NCI-H748 treated with DMSO at 0.1 percent for 48 hours (cell line): ENCODE measurements around the gene ZNF304.
A peak's percentile ranks its signal among the peaks of the same experiment; 100 is the strongest.
"Not testable (repeated sequence)": the region's sequence is repeated elsewhere in the genome, so short reads cannot be mapped to it uniquely, and the experiment has no call there.

Experiments used
- DNase-seq: peaks from one replicate; lab custom pipeline; 2025; lab: John Stamatoyannopoulos, UW

The ZNF304 gene

DNA sequence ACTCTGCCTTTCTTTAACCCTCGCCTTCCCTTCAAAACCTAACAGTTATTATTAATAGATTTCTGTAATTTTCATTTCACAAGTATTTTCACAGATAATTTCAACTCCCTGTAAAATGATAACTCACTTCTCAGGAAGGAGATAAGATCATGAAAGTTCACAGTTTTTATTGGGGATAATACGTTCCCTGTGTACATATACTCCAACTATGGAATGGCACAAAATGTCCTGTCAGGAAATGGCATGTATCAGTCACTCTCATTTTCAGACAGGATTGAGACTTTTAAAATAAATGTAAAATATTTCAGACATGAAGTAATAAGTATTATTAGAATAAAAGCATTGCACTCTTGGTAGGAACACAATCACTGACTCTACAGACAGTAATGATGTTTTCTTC lies 11.3 kb downstream of the ZNF304 start:
- DNase-seq = no peak

DNA sequence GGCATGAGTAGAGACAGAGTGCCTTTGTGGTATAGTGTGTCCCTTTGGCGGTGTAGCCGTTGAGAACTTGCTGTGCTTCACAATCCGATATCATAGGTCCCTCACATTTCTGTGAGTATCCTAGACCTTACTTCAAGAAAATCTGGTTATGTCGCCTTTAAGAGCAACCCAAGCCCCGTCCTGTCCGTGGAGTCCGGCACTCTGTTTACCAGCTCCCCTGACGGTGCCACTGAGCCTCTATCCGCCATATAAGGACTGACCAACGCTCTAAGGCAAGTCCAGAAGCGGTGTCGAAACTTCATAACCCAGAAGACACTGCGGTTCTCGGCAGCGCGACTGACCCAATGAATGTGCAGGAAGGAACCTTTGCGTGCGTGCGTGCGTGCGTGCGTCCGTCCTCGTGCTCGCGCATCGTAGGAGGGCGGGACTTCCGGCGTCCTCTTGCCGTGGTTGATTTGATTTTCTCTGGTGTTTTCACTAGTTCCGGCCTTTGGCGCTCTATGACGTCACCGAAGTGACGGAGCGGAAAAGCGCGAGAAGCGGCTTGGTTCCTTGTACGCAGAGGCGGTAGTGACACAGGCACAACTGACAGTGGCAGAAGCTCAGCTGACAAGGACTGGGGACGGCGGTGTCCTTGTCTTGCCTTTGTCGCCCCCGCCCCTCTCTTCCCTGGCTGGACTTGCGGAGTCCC lies 12.1 kb downstream of the ZNF304 start, which contains the start of the genes TRAPPC2B and ZNF547:
TRAPPC2B (plus strand) TSS at position 555 of the 691 bp plus-strand sequence. CDS start 1,283 bp downstream, outside the sequence.
ZNF547 (plus strand) TSS at position 555 of the 691 bp plus-strand sequence. CDS start 5,005 bp downstream, outside the sequence.
- peak; percentile 98 for DNase-seq

GRCh38 chr19:57363688-57364181 lies 12.7 kb downstream of the ZNF304 start:
- no peak for DNase-seq

DNA sequence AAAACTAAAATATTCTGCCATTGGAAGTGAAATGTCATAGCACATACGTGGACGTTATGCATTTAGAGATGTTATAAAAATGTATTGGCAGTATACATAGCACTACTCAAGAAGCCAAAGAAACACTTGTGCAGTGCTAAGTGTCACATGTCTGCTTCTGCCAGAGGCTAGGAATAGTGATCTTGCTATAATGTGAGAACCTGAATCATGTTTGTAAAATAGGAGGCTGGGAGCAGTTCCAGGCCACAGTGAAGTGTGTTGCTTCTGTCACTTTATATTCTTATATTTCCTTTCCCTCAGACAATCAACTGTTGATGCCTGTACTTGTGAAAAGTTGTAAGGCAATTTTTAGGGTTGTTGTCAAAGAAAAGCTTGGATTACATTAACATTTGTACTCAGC lies 15.7 kb downstream of the ZNF304 start:
- DNase-seq = no peak

DNA sequence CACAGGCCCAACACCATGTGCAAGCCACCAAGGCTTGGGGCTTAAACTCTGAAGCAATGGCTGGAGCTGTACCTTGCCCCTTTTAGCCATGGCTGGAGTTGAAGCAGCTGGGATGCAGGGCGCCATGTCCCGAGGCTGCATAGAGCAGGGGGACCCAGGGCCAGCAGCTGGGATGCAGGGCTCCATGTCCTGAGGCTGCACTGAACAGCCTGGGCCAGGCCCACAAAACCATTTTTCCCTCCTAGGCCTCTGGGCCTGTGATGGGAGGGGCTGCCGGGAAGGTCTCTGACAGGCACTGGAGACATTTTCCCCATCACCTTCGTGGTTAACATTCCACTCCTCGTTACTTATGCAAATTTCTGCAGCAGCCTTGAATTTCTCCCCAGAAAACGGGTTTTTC lies 23.1 kb downstream of the ZNF304 start:
- no peak for DNase-seq

DNA sequence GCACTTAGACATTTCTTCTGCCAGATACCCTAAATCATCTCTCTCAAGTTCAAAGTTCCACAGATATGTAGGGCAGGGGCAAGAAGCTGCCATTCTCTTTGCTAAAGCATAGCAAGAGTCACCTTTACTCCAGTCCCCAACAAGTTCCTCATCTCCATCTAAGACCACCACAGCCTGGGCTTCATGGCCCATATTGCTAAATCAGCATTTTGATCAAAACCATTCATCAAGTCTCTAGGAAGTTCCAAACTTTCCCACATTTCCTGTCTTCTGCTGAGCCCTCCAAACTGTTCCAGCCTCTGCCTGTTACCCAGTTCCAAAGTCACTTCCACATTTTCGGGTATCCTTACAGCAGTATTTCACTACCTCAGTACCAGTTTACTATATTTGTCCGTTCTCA lies 23.6 kb downstream of the ZNF304 start:
- DNase-seq = not testable (repeated sequence)

DNA sequence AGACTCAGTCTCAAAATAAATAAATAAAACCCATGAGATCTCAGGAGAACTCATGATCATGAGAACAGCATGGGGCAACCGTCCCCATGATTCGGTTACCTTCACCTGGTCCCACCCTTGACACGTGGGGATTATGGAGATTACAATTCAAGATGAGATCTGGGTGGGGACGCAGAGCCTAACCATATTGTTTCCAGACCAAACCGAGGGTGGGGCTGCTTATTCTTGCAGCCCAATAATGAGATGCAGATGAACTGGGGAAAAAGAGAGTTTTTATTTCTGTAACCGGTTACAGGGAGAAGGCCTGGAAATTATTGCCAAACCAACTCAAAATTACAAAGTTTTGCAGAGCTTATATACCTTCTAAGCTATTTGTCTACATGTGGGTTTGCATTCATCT lies 25.1 kb downstream of the ZNF304 start:
- no peak for DNase-seq

DNA sequence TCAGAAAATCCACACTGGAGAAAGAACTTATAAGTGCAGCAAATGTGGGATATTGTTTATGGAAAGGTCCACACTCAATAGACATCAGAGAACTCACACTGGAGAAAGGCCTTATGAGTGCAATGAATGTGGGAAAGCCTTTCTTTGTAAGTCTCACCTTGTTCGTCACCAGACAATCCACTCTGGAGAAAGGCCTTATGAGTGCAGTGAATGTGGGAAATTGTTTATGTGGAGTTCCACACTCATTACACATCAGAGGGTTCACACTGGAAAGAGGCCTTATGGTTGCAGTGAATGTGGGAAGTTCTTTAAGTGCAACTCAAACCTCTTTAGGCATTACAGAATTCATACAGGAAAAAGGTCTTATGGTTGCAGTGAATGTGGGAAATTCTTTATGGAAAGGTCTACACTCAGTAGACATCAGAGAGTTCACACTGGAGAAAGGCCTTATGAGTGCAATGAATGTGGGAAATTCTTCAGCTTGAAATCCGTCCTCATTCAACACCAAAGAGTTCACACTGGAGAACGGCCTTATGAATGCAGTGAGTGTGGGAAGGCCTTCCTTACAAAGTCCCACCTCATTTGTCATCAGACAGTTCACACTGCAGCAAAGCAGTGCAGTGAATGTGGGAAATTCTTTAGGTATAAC lies 26.6 kb downstream of the ZNF304 start:
- DNase-seq = no peak

GRCh38 chr19:57380923-57381322 lies 29.9 kb downstream of the ZNF304 start:
- DNase-seq = no peak

DNA sequence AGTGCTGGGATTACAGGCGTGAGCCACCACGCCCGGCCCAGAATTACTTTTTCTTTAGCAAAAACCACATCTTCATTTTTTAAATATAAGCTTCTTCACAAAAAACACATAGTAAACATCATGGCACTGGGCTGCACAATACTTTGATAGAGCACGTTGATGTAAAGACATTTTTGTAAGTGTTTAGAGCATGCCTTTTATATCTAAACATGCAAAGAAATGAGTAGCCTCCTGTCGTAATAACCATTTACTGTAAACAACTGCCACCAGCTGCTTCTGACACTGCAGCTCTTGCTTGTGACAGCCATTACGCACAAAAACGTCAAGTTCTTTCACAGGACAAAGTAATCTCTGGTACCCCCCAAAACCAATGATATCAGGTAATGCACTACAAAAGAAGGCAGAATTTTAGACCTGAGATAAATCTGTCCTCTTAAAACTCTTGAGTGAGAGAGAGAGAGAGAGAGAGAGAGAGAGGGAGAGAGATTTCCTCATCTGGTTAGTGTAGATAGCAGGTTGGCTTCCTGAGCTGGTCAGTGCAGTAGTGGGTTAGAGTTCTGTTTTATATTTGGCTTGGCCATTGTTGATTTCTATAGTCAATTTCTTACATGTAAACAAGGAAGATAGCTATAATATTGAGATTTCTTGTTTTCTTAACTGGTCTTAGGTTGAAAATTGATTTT lies 31.9 kb downstream of the ZNF304 start:
- DNase-seq = no peak

- DNase-seq = no peak
These were observed 38.2 kb downstream of the ZNF304 start for GRCh38 chr19:57389194-57389729.

DNA sequence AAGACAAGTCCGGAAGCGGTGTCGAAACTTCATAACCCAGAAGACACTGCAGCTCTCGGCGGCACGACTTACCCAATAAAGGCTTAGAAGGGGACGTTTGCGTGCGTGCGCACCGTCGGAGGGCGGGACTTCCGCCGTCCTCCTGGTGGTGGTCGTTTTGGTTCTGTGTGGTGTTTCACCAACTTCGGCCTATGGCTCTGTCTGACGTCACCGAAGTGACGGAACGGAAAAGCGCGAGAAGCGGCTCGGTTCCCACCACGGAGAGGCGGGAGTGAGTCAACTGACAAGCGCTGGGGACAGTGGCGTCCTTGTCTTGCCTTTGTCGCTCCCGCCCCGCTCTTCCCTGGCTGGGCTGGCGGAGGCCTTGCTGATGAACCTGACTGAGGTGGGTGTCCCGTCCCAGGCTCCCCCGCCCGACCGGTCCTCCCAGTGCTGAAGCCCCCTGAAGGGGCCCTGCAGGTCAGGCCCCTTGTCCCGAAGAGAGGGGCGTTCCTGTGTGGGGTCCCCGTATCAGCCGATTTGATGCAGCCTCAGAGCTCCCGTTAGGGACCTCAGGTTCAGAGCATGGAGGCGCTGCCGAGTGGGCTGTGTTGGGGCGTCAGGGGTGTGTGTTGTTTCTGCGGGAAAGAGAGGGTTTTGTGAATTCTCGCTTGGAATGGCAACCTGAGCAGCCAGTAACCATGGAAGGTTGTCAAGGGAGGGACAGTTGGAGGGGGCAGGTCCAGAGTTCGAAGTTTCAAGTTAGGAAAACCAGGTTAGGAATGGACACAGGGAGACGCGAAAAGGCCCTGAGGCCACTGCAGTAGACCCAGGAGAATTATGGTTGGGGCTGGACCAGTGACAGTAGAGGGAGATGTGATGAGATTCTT lies 38.9 kb downstream of the ZNF304 start, which contains the start of gene ZNF548:
ZNF548 (plus strand) TSS at position 125 of the 869 bp plus-strand sequence; CDS start at position 371, 246 bp downstream.
- peak; percentile 98 for DNase-seq

- no peak for DNase-seq
These were observed 44.6 kb downstream of the ZNF304 start for GRCh38 chr19:57395710-57396109.

DNA sequence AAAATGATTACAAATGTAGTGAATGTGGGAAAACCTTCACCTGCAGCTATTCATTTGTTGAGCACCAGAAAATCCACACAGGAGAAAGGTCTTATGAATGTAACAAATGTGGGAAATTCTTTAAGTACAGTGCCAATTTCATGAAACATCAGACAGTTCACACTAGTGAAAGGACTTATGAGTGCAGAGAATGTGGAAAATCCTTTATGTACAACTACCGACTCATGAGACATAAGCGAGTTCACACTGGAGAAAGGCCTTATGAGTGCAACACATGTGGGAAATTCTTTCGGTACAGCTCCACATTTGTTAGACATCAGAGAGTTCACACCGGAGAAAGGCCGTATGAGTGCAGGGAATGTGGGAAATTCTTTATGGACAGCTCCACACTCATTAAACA lies 47.8 kb downstream of the ZNF304 start:
- no peak for DNase-seq

- no peak for DNase-seq
These were observed 52.9 kb downstream of the ZNF304 start for GRCh38 chr19:57403737-57404563.

GRCh38 chr19:57406516-57407123 lies 55.5 kb downstream of the ZNF304 start:
- DNase-seq = peak; percentile 84
